HG03280 (cell line): ENCODE measurements around the gene MLXIP.

Source experiments
- ATAC-seq: cut with Tn5 transposase; IDR thresholded peaks from one replicate; pipeline ENCODE4 v1.9.1; 2021; ENCODE audit warnings: mild to moderate bottlenecking, moderate library complexity; ENCODE audit not compliant: unreplicated experiment

The MLXIP gene

DNA sequence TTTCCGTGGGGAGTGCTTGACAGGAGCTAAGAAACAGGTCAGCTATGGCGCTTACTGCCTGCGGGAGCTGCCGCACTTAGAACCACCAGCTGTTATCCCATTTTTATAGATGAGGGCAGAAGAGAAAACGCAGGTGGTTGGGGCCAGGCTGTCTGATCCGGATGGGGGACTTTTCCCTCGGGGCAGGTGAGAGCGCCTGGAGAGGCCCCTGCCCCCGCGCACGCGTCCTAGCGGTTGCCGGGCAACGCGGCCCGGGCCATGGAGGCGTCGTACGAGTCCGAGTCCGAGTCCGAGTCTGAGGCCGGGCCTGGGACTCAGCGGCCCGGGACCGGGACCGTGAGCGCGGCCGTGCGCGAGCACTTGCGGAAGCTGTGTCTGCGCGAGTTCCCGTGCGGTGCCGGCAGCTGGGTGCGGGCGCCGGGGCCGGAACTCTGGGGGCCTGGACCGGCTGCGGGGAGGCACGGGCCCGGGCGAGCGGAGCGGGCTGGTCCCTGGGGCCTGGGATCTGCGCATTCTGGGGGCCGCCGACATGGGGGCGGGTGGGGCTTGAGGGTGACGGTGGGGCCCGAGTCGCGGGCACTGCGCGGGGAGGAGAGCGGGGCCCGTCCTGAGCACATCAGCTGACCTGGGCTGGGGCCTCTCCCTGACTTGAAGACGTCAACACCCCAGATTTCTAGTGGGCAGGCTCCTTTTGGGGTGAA lies 104.5 kb downstream of the MLXIP start, which contains the start of gene LRRC43:
TSS of gene LRRC43 (plus strand) at position 237 of the 701 bp plus-strand sequence. CDS start at position 259, 22 bp downstream.
- no peak for ATAC-seq

DNA sequence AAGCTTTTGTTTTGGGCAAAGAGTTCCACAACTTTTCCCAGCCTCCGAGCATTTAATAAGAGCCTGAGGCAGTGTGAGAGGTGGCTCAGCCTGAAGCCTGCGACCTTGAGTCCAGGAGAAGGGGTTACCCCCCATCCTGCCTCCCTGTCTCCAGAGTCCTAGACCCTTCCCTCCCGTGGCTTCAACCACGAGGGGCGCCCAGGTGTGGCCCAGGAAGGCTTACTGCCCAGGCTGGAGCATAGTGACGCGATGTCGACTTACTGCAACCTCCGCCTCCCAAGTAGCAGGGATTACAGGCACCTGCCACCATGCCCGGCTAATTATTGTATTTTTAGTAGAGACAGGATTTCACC lies 105.0 kb downstream of the MLXIP start:
- no peak for ATAC-seq

DNA sequence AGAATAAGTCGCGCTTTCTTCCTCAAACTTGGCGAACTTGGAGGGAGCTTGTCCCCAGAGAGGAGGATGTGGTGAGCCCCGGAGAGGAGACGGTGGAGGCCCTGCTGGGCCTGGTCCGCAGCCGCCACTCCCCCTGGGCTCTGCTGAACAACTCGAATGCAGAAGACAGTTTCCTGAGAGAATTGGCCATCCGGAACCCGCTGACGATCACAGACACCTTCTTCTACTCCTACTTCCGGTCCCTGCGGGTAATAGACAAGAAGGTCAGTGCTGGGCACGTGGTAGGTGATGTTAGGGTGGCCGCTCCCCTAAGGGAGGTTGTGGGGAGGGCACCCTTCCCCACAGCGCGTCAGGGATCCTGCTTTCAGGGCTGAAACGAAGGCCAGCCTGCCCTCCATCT lies 106.0 kb downstream of the MLXIP start:
- ATAC-seq: no peak

DNA sequence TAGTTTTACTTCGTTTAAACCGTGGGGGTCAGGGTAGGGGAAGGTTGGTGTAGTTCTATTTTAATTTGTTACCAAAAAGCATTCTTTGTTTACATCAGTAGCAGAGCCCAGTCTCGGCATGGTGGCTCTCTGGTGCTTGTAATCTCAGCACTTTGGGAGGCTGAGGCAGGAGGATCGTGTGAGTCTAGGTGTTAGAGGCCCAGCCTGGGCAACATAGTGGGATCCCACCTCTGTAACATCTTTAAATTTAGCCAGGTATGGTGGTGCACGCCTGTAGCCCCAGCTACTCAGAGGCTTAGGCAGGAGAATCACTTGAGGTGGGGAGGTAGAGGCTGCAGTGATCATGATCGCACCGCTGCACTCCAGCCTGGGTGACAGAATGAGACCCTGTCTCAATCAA lies 106.5 kb downstream of the MLXIP start:
- no peak for ATAC-seq

DNA sequence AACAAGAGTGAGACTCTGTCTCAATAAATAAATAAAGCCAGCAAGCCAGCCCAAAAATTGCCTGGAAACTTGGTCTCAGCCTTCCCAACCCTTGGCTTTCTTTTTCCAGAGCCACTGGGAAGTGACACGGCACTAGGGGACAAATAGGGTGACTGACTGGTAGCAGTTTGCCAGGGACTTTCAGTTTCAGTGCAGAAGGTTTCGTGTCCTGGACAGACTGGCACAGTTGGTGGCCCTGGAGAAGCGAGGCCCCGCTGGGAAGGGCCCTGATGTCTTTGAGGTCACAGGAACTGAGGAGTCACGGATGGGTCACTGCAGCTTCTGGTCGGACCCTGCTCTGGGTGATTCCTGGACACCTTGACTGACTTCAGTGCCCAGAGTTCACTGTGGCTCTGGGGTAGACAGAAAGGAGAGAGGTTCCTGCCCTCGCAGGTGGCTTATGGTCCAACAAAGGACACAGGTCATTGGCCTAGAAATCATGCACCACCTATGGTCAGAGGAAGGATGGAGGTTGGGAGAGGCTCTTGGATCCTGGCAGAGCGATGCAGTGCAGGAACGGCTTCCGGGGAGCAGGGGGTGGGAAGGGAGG lies 107.0 kb downstream of the MLXIP start:
- ATAC-seq: no peak

DNA sequence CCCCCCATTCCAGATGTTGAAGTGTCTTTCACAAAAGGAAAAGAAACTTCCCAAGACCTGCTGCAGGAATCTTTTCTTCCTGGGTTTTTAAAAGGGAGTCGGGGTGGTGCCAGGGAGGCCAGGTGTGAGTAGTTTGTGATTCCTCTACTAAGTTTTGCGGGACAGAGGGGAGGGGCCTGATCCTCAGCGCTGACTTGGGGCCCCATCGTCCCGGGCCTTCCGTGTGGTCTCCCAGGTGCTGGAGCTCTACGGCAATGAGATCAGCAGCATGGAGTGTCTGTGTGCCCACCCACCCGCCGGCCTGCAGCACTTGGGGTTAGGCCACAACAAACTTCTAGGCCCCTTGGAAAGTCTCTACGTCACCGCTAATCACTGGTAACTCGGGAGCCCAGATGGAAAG lies 108.9 kb downstream of the MLXIP start:
- no peak for ATAC-seq

DNA sequence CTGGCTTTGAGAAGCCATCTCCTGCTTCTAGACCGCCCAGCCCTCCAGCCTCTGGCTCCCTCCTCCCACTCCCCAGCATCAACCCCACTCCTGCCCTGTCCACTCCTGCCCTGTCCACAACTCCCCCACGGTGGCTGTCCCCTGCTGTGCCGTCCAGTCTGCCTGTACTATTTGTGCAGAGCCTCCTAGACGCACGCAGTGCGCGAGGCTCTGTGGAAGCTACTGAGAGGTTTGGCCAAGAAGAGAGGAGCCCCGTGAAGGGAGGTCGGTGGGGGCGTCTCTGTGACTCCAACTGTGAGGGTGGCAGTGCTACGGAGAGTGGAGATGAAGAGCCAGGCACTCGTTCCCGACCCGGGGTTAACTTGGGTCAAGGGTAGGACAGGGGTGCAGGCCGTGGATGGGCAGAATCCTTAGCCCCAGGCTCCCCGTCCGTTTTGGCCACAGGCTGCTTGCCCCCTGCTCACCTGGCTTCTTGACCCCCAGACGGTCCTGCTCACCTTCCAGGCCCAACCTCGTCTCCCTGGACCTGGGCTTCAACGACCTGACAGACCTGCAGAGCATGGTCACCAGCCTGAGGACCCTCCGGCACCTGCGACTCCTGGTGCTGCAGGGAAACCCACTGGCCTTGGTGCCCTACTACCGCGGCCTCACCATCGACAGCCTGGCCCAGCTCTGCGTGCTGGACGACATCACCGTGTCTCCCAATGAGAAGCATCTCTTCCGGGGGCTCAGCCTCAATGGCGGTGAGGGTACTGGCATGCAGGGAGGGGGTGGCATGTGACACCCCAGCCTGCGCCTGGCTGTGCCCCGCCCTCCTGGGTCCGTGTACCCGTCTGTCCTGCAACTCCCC lies 111.3 kb downstream of the MLXIP start:
- ATAC-seq: no peak

DNA sequence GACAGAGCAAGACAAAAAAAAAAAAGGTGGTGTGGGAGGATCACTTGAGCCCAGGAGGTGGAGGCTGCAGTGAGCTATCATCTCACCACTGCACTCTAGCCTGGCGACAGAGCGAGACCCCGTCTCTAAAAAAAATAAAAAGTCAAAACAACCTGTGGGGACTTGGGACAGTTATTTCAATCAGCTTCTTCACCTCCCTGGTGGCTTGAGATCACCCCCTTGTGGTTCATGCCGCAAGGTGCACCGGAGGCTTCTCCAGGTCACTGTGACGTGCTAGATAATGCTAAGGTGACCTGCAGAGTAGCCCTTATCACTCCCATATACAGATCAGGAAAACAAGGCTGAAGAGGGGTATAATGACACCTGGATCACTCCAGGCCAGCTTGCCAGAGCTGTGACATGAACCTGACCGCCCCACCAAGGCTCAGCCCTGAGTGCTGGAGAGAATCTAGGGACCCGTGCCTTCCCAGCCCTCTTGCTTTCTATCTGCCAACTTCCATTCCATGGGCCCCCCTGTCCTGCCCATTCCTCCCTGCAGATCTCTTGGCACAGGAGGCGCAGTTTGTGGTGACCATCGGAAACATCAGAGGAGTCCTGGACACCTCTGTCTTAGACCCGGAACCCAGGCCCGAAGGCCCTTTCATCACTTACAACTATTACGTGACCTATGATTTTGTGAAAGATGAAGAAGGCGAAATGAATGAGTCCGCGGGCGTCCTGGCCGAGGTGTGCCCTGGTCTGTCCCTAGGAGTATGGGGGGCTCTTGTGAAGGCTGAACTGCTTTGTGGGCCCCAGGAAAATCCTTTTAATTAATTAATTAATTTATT lies 112.5 kb downstream of the MLXIP start:
- no peak for ATAC-seq

DNA sequence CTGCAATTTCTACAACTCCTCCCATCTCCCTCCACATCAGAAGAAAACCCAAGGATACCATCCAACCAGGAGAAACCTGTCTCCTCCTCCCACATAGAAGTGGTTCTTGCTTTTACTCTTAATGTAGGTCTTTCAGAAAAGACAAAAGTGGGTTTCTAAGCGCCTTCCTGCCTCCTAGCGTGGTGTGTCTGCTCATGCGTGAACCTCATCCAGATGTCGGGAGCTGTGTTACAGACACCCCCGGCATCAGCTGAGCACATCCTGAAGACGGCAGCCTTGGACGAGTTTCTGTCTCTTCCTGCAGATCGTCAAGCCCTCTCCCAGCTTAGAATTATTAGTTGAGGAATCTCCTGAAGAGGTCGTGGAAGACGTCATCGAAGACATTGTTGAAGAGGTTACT lies 113.9 kb downstream of the MLXIP start:
- ATAC-seq: no peak

DNA sequence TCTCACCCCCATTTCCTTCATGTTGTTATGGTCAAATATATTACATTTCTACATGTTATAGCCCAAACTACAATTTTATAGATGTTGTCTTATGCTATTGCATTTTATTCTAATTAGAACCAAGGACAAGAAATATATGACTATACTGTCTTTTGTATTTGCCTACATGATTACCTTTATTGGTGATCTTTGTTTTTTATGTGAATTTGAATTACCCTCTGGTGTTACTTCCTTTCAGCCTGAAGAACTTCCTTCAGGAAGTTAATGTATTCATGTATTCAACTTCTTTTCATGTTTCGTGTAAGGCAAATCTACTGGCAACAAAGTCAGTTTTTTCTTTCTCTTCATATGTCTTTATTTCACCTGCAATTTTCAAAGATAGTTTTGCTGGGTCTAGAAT lies 116.2 kb downstream of the MLXIP start:
- no peak for ATAC-seq

DNA sequence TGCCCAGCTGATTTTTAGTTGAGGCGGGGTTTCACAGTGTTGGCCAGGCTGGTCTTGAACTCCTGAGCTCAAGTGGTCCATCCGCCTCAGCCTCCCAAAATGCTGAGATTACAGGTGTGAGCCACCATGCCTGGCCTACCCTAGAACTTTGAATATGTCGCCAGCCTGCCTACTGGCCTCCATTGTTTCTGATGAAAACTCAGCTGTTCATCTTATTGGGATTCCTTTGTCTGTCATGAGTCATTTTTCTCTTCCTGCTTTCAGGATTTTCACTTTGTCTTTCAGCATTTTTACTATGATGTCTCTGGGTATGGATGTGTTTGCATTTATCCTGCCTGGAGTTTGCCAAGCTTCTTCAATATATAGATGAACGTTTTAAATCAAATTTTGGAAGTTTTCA lies 116.8 kb downstream of the MLXIP start:
- no peak for ATAC-seq
